Caco-2 (cell line): ENCODE measurements around the gene DCTPP1. TPM values are rescaled to one million over a fixed set of nuclear protein-coding genes. Genes with fewer than 3 reads are reported as not detected.

Experiments used
- BruUV-seq: library from RNA; stranded (reverse); fragments of 400-500 nt; replicated peaks from 2 replicates; lab custom pipeline; 2021; lab: Mats Ljungman, UMichigan
- CTCF ChIA-PET: fragments of 300-600 bp; sonication (Branson Sonifier 250); formaldehyde crosslinking; loops from one replicate; lab custom pipeline; 2022; ENCODE audit warnings: antibody characterized with exemption; lab: Charles Lee
- POLR2A ChIA-PET: fragments of 300-600 bp; sonication (Branson Sonifier 250); formaldehyde crosslinking; loops from one replicate; lab custom pipeline; 2022; ENCODE audit warnings: antibody characterized with exemption; lab: Charles Lee
- DNase-seq, 2 experiments: peaks; one replicate each; pipeline versions ENCODE4 v3.0.0 to v3.0.0-alpha.2; 2020 to 2022
- H3K27me3 ChIP-seq: replicated peaks from 2 replicates; pipeline ENCODE4 v1.6.0; 2011; ENCODE audit warnings: low read length; ENCODE audit not compliant: control insufficient read depth, insufficient read depth
- H3K36me3 ChIP-seq: 2 replicates; pipeline ENCODE4 v1.5.1; 2011; ENCODE audit warnings: low read length; ENCODE audit not compliant: control insufficient read depth, insufficient read depth
- H3K4me1 ChIP-seq: fragments of 250-450 bp; sonication (Bioruptor Pico); 2 replicates; pipeline ENCODE4 v1.5.1; 2020; ENCODE audit warnings: mild to moderate bottlenecking
- H3K4me3 ChIP-seq: 2 replicates; pipeline ENCODE4 v1.5.1; 2011; ENCODE audit warnings: low read depth, mild to moderate bottlenecking, control low read depth, low read length
- H3K9me3 ChIP-seq: fragments of 250-450 bp; sonication (Bioruptor Pico); 2 replicates; pipeline ENCODE4 v1.5.1; 2020; ENCODE audit warnings: mild to moderate bottlenecking, moderate library complexity
- H3K27ac Mint-ChIP-seq: one replicate; pipeline ENCODE4 v1.8.0; 2022; ENCODE audit warnings: mixed read lengths; ENCODE audit not compliant: unreplicated experiment
- H3K27me3 Mint-ChIP-seq: one replicate; pipeline ENCODE4 v1.8.0; 2022; ENCODE audit warnings: mixed read lengths; ENCODE audit not compliant: insufficient read depth, unreplicated experiment
- H3K36me3 Mint-ChIP-seq: one replicate; pipeline ENCODE4 v1.8.0; 2022; ENCODE audit warnings: mild to moderate bottlenecking, mixed read lengths; ENCODE audit not compliant: insufficient read depth, unreplicated experiment
- H3K4me1 Mint-ChIP-seq: one replicate; pipeline ENCODE4 v1.8.0; 2022; ENCODE audit warnings: low read depth, mixed read lengths; ENCODE audit not compliant: unreplicated experiment
- H3K4me3 Mint-ChIP-seq: one replicate; pipeline ENCODE4 v1.8.0; 2022; ENCODE audit warnings: mild to moderate bottlenecking, moderate library complexity, mixed read lengths; ENCODE audit not compliant: unreplicated experiment
- H3K9me3 Mint-ChIP-seq: one replicate; pipeline ENCODE4 v1.8.0; 2022; ENCODE audit warnings: mixed read lengths; ENCODE audit not compliant: unreplicated experiment
- CTCF ChIP-seq, 2 experiments: fragments of 200-600 bp in 1 of 2; IDR thresholded peaks; 1 replicate in 1 of 2; 2 replicates in 1 of 2; pipeline versions ENCODE4 v1.5.1 to v1.8.0; 2011 to 2022; ENCODE audit warnings: antibody characterized with exemption in 1 of 2, control low read depth in 1 of 2, inconsistent platforms in 1 of 2, low read depth in 1 of 2, low read length in 1 of 2, mild to moderate bottlenecking in 1 of 2, moderate library complexity in 1 of 2; ENCODE audit not compliant: insufficient read depth in 1 of 2, severe bottlenecking in 1 of 2, unreplicated experiment in 1 of 2
- intact Hi-C: fragments of 100-400 bp; cut with micrococcal nuclease; formaldehyde crosslinking; loops from one replicate; pipeline ENCODE4 v1.10.0; 2022; ENCODE audit not compliant: unreplicated experiment
- total RNA-seq: library from RNA; stranded (reverse); gene quantifications from 2 replicates; pipeline ENCODE4 v1.2.3, GENCODE V29; 2022

Gene DCTPP1
- total RNA-seq, 1 experiment from 2014 or later = 51.1 TPM

- Histone ChIP-seq H3K27me3 (no peaks in the 10 kb centered on the region), H3K36me3 (no peaks in the 10 kb centered on the region; the same call in 1 of the 2 replicates), H3K4me1 (peaks cover 15% of the 10 kb centered on the region), H3K9me3 (no peaks in the 10 kb centered on the region), H3K4me3 (peak within 1 kb of the TSS; percentile 87)
- Mint-ChIP-seq H3K27me3 (no peaks in the 10 kb centered on the region), H3K9me3 (no peaks in the 10 kb centered on the region), H3K4me3 (peak within 1 kb of the TSS; percentile 87), H3K4me1 (peaks cover 7% of the 10 kb centered on the region), H3K36me3 (peaks cover 7% of the 10 kb centered on the region), H3K27ac (peak within 1 kb of the TSS; percentile 94)
- POLR2A ChIA-PET = interaction anchor here (1.0 to 2.3 kb wide), 6 partner anchors 11 to 53 kb away, joined by 3 to 15 read pairs (median 6); partner anchors contain the start of genes DCTPP1, TBC1D10B and ZNF48
- peak; percentile 89 to 92 for DNase-seq
- TF ChIP-seq CTCF (IDR thresholded peaks at IDR 0.05; ENCODE audit: insufficient read depth in 1 of 2, low read depth in 1 of 2, low read length in 1 of 2, severe bottlenecking in 1 of 2, unreplicated experiment in 1 of 2) = no peak
- BruUV-seq = no TSS peak
- CTCF ChIA-PET = interaction anchor here (1.0 to 2.3 kb wide), 6 partner anchors 9 to 37 kb away, joined by 3 to 14 read pairs (median 8); partner anchors contain the start of genes DCTPP1, TBC1D10B and ZNF48
- intact Hi-C loops = loop anchor here (5.0 to 10.0 kb wide), 2 partner anchors 50 to 342 kb away; partner anchors contain the start of genes ALDOA and CD2BP2
These were observed 22.6 kb downstream of the DCTPP1 start, which contains the start of gene ZNF771 for GRCh38 chr16:30407102-30407803. Gene ZNF771, plus strand, starts transcription at chr16:30407606. Its CDS starts 448 bp downstream, at chr16:30408054.

- no peaks in the 10 kb centered on the region; the same call in 1 of the 2 replicates for H3K36me3 ChIP-seq
- TSS peak; percentile 95 for BruUV-seq
- DNase-seq = no peak
- Mint-ChIP-seq H3K27ac (peak overlapping the region; percentile 94), H3K4me3 (peak overlapping the region; percentile 87), H3K36me3 (peaks cover 7% of the 10 kb centered on the region), H3K9me3 (no peaks in the 10 kb centered on the region), H3K27me3 (no peaks in the 10 kb centered on the region), H3K4me1 (peaks cover 9% of the 10 kb centered on the region)
- no peaks in the 10 kb centered on the region for H3K9me3 ChIP-seq
- H3K27me3 ChIP-seq = no peaks in the 10 kb centered on the region
- ChIA-PET POLR2A (interaction anchor here (1.0 to 2.3 kb wide), 4 partner anchors 11 to 36 kb away, joined by 4 to 15 read pairs (median 9); partner anchors contain the start of genes DCTPP1, TBC1D10B and ZNF48), CTCF (interaction anchor here (1.0 to 2.3 kb wide), 4 partner anchors 9 to 36 kb away, joined by 3 to 14 read pairs (median 8); partner anchors contain the start of genes DCTPP1, TBC1D10B and ZNF48)
- peak overlapping the region; percentile 87 for H3K4me3 ChIP-seq
- intact Hi-C loops = loop anchor here (5.0 to 10.0 kb wide), 2 partner anchors 49 to 342 kb away; partner anchors contain the start of genes ALDOA and CD2BP2
- no peak for TF ChIP-seq CTCF (IDR thresholded peaks at IDR 0.05; ENCODE audit: insufficient read depth in 1 of 2, low read depth in 1 of 2, low read length in 1 of 2, severe bottlenecking in 1 of 2, unreplicated experiment in 1 of 2)
- H3K4me1 ChIP-seq = peaks cover 20% of the 10 kb centered on the region
These were observed 23.1 kb downstream of the DCTPP1 start for GRCh38 chr16:30406795-30407101.

GRCh38 chr16:30401768-30402425 lies 27.9 kb downstream of the DCTPP1 start:
- Histone ChIP-seq H3K4me1 (peaks cover 18% of the 10 kb centered on the region), H3K9me3 (no peaks in the 10 kb centered on the region), H3K36me3 (no peaks in the 10 kb centered on the region), H3K27me3 (no peaks in the 10 kb centered on the region), H3K4me3 (no peak overlapping the region)
- Mint-ChIP-seq H3K27me3 (no peaks in the 10 kb centered on the region), H3K4me1 (peaks cover 18% of the 10 kb centered on the region), H3K4me3 (peak overlapping the region; percentile 60), H3K9me3 (no peaks in the 10 kb centered on the region), H3K27ac (peak overlapping the region; percentile 69), H3K36me3 (peaks cover 14% of the 10 kb centered on the region)
- ChIA-PET POLR2A (interaction anchor here (0.8 to 1.5 kb wide), 4 partner anchors 16 to 31 kb away, joined by 3 to 4 read pairs (median 3); no protein-coding TSS in a partner anchor), CTCF (interaction anchor here (0.6 to 1.2 kb wide), 5 partner anchors 16 to 210 kb away, joined by 3 to 5 read pairs (median 3); partner anchors contain the start of gene DCTPP1)
- no peak for TF ChIP-seq CTCF (IDR thresholded peaks at IDR 0.05; ENCODE audit: insufficient read depth in 1 of 2, low read depth in 1 of 2, low read length in 1 of 2, severe bottlenecking in 1 of 2, unreplicated experiment in 1 of 2)
- DNase-seq = peak; percentile 38 to 39
- BruUV-seq = no TSS peak
- intact Hi-C loops = loop anchor here (10.0 kb wide), 1 partner anchor 337 kb away; the partner anchor contains the start of gene ALDOA
